GM12878 (cell line): Measurements from ENCODE around the gene PF4V1. TPM values are rescaled to one million over a fixed set of nuclear protein-coding genes. Genes with fewer than 3 reads are reported as not detected.

Source experiments
- ATAC-seq: fragments of 200-7000 bp; cut with Tn5 transposase; 3 replicates; pipeline ENCODE4 v1.9.1; 2020; ENCODE audit warnings: mild to moderate bottlenecking, moderate library complexity
- BruUV-seq: library from RNA; stranded (reverse); fragments of 400-500 nt; replicated peaks from 2 replicates; lab custom pipeline; 2021; lab: Mats Ljungman, UMichigan
- CTCF ChIA-PET: fragments of 300-600 bp; sonication (Branson Sonifier 250); formaldehyde crosslinking; extraction: SDS; loops from one replicate; lab custom pipeline; 2021; ENCODE audit warnings: inconsistent platforms; lab: Yijun Ruan, JAX
- POLR2A ChIA-PET: fragments of 350-600 bp; formaldehyde crosslinking; extraction: SDS; loops from one replicate; lab custom pipeline; 2021; ENCODE audit warnings: inconsistent platforms; lab: Charles Lee
- RAD21 ChIA-PET: fragments of 300-600 bp; sonication (Branson Sonifier 250); formaldehyde crosslinking; loops from one replicate; lab custom pipeline; 2023; ENCODE audit warnings: antibody characterized with exemption; ENCODE audit not compliant: unreplicated experiment; lab: Charles Lee
- SMC1A ChIA-PET: fragments of 300-600 bp; sonication (Branson Sonifier 250); formaldehyde crosslinking; loops from one replicate; lab custom pipeline; 2023; ENCODE audit not compliant: unreplicated experiment, uncharacterized antibody; lab: Charles Lee
- DNase-seq: peaks from one replicate; pipeline ENCODE4 v3.0.0-alpha.2; 2011; ENCODE audit warnings: low read depth, low spot score
- FAIRE-seq: peaks from 3 replicates; lab custom pipeline; 2011; peaks lifted over from hg19 to GRCh38; lab: Jason Lieb, UNC
- H2AFZ ChIP-seq: 2 replicates; pipeline ENCODE4 v1.6.0; 2011; ENCODE audit warnings: low read depth, low read length, control low read depth; ENCODE audit not compliant: control insufficient read depth
- H3K27ac ChIP-seq: 2 replicates; pipeline ENCODE4 v1.5.1; 2011; ENCODE audit warnings: control low read depth; ENCODE audit not compliant: control insufficient read depth, insufficient read depth
- H3K27me3 ChIP-seq, 2 experiments: replicated peaks in 1 of 2; 2 replicates each; pipeline versions ENCODE4 v1.6.0 to v1.6.1; 2011; ENCODE audit warnings: low read length in 1 of 2; ENCODE audit not compliant: control insufficient read depth in 2 of 2, insufficient read depth in 2 of 2
- H3K36me3 ChIP-seq, 2 experiments: 2 replicates each; pipeline ENCODE4 v1.5.1; 2011; ENCODE audit warnings: low read length in 1 of 2; ENCODE audit not compliant: control insufficient read depth in 2 of 2, insufficient read depth in 2 of 2
- H3K4me1 ChIP-seq: 2 replicates; pipeline ENCODE4 v1.6.1; 2011; ENCODE audit warnings: mild to moderate bottlenecking, low read length, moderate library complexity, mixed read lengths; ENCODE audit not compliant: control insufficient read depth, insufficient read depth
- H3K4me2 ChIP-seq: 2 replicates; pipeline ENCODE4 v1.6.0; 2011; ENCODE audit warnings: control low read depth; ENCODE audit not compliant: control insufficient read depth, insufficient read depth
- H3K4me3 ChIP-seq: fragments of 200-600 bp; sonication (generic); 2 replicates; pipeline ENCODE4 v1.5.1; 2016
- H3K79me2 ChIP-seq: 2 replicates; pipeline ENCODE4 v1.6.0; 2011; ENCODE audit warnings: low read length; ENCODE audit not compliant: control insufficient read depth, insufficient read depth
- H3K9ac ChIP-seq: 2 replicates; pipeline ENCODE4 v1.8.0; 2011; ENCODE audit warnings: low read length, control low read depth, mixed read lengths; ENCODE audit not compliant: control insufficient read depth, insufficient read depth
- H3K9me3 ChIP-seq: replicated peaks from 3 replicates; pipeline ENCODE4 v1.5.1; 2011; ENCODE audit warnings: mild to moderate bottlenecking, low read length; ENCODE audit not compliant: control insufficient read depth, insufficient read depth
- H4K20me1 ChIP-seq: 2 replicates; pipeline ENCODE4 v1.6.0; 2011; ENCODE audit not compliant: control insufficient read depth, insufficient read depth
- CEBPZ ChIP-seq: fragments of 150-350 bp; IDR thresholded peaks from 2 replicates; pipeline ENCODE4 v1.6.1; 2016; ENCODE audit warnings: low read depth, low read length
- CHD1 ChIP-seq: IDR thresholded peaks from 2 replicates; pipeline ENCODE4 v1.6.1; 2012; ENCODE audit warnings: low read depth, low read length, improper control_type of control experiment
- CREB1 ChIP-seq: IDR thresholded peaks from 2 replicates; pipeline ENCODE4 v1.6.1; 2012; ENCODE audit warnings: low read depth, mild to moderate bottlenecking, inconsistent platforms
- ETV6 ChIP-seq, 2 experiments: fragments of 450-650 bp in 1 of 2; IDR thresholded peaks in 1 of 2; conservative IDR thresholded peaks in 1 of 2; 2 replicates each; pipeline ENCODE4 v1.6.1; 2014; ENCODE audit warnings: antibody characterized with exemption in 1 of 2, borderline replicate concordance in 1 of 2, low read depth in 1 of 2, mild to moderate bottlenecking in 1 of 2, moderate library complexity in 1 of 2
- IKZF1 ChIP-seq: fragments of 450-650 bp; conservative IDR thresholded peaks from 2 replicates; pipeline ENCODE4 v1.6.1; 2017; ENCODE audit warnings: antibody characterized with exemption, mild to moderate bottlenecking
- MEF2A ChIP-seq: IDR thresholded peaks from 2 replicates; pipeline ENCODE4 v1.6.1; 2011; ENCODE audit warnings: low read depth, mild to moderate bottlenecking, low read length, moderate library complexity; ENCODE audit not compliant: insufficient read depth
- NFIC ChIP-seq: IDR thresholded peaks from 2 replicates; pipeline ENCODE4 v1.6.1; 2012; ENCODE audit warnings: low read depth, mild to moderate bottlenecking, inconsistent platforms, low read length, moderate library complexity
- PKNOX1 ChIP-seq: fragments of 450-650 bp; IDR thresholded peaks from 2 replicates; pipeline ENCODE4 v1.6.1; 2016; ENCODE audit warnings: mild to moderate bottlenecking
- SKIL ChIP-seq: fragments of 450-650 bp; IDR thresholded peaks from 2 replicates; pipeline ENCODE4 v1.6.1; 2017; ENCODE audit warnings: mild to moderate bottlenecking, low read depth, inconsistent platforms; ENCODE audit not compliant: poor library complexity, severe bottlenecking
- SP1 ChIP-seq: IDR thresholded peaks from one replicate; pipeline ENCODE4 v1.6.1; 2011; ENCODE audit warnings: low read depth, low read length
- STAT1 ChIP-seq: fragments of 450-650 bp; conservative IDR thresholded peaks from 2 replicates; pipeline ENCODE4 v1.6.1; 2014; ENCODE audit warnings: antibody characterized with exemption, mild to moderate bottlenecking
- ZNF592 ChIP-seq: fragments of 450-650 bp; IDR thresholded peaks from 2 replicates; pipeline ENCODE4 v1.6.1; 2017; ENCODE audit warnings: mild to moderate bottlenecking, moderate library complexity
- ZNF622 ChIP-seq: fragments of 450-650 bp; IDR thresholded peaks from 2 replicates; pipeline ENCODE4 v1.6.1; 2017; ENCODE audit warnings: mild to moderate bottlenecking, inconsistent platforms
- ZSCAN29 ChIP-seq: fragments of 450-650 bp; IDR thresholded peaks from 2 replicates; pipeline ENCODE4 v1.6.1; 2017; ENCODE audit warnings: mild to moderate bottlenecking, moderate library complexity
- WGBS: methylation state at CpG from one replicate; pipeline ENCODE4 v1.1.6; 2016; ENCODE audit warnings: low lambda C conversion rate; ENCODE audit not compliant: insufficient replicate concordance, insufficient coverage; ENCODE audit errors: missing lambda C conversion rate; 5-methylcytosine and 5-hydroxymethylcytosine counted together
- in situ Hi-C: fragments of 300-500 bp; cut with MboI; formaldehyde crosslinking; loops from 9 replicates; pipeline ENCODE4 v1.14.3; 2018; ENCODE audit warnings: mixed read lengths
- intact Hi-C: fragments of 100-400 bp; cut with micrococcal nuclease; formaldehyde crosslinking; loops from one replicate; pipeline ENCODE4 v1.14.2; 2022; ENCODE audit not compliant: unreplicated experiment
- polyA plus RNA-seq, 11 experiments: library from polyadenylated mRNA; depleted of rRNA in 4 of 11; unstranded in 6 of 11; stranded (reverse) in 5 of 11; fragments of >200 nt; fragmentation: Nextera tagmentation in 4 of 11; fragmentation: Illumina TruSeq in 1 of 11; extraction: Ambion mirVana in 4 of 11; extraction: Trizol in 1 of 11; gene quantifications; 1 replicate in 1 of 11; 2 replicates in 10 of 11; pipeline versions ENCODE4 v1.2.1 to v1.2.3, GENCODE V29; 2011 to 2016; ENCODE audit warnings: inconsistent platforms in 2 of 11, missing spikeins in 2 of 11, low read depth in 1 of 11
- total RNA-seq, 4 experiments: library from RNA; depleted of rRNA in 3 of 4; stranded (reverse); fragments of >200 nt in 3 of 4; fragmentation: Illumina TruSeq in 1 of 4; extraction: Trizol in 1 of 4; gene quantifications; 2 replicates each; pipeline versions ENCODE4 v1.2.1 to v1.2.3, GENCODE V29; 2013 to 2021

Gene PF4V1
- total and polyA plus RNA-seq, 10 of the 15 experiments (the other 5 are each of a cell fraction or from before 2014, with no cell fraction given) = not detected

- Histone ChIP-seq H3K36me3 (no peaks in the 10 kb centered on the region), H3K27me3 (no peaks in the 10 kb centered on the region), H4K20me1 (no peaks in the 10 kb centered on the region), H3K4me2 (no peak overlapping the region), H3K4me1 (no peaks in the 10 kb centered on the region), H3K9me3 (no peaks in the 10 kb centered on the region), H3K9ac (no peak overlapping the region), H3K79me2 (no peaks in the 10 kb centered on the region), H3K27ac (no peak overlapping the region), H2AFZ (no peak overlapping the region), H3K4me3 (no peak overlapping the region)
- in situ Hi-C loops = no loop called here
- POLR2A ChIA-PET = no interaction called here
- ATAC-seq (no peak), FAIRE-seq (no peak), DNase-seq (no peak)
- no TSS peak for BruUV-seq
- RAD21 ChIA-PET = no interaction called here
- SMC1A ChIA-PET = no interaction called here
- intact Hi-C loops = no loop called here
- CTCF ChIA-PET = no interaction called here
- 5% methylated on average over 1 of the region's 1 CpG for WGBS
- TF ChIP-seq NFIC (no peak), IKZF1 (no peak), SP1 (no peak), SKIL (no peak), MEF2A (no peak), STAT1 (no peak), ZSCAN29 (no peak), CREB1 (no peak), CEBPZ (no peak), CHD1 (no peak), PKNOX1 (no peak), ZNF622 (no peak), ETV6 (conservative IDR thresholded peaks at IDR 0.05 in 1 of 2, IDR thresholded peaks at IDR 0.05 in 1 of 2; ENCODE audit: borderline replicate concordance in 1 of 2, low read depth in 1 of 2) (no peak), ZNF592 (no peak)
Observed at GRCh38 chr4:73848183-73848777, 4.8 kb upstream of the PF4V1 start.
